ENCODE measurements around the gene DNAJC13. TPM values are rescaled to one million over a fixed set of nuclear protein-coding genes. Genes with fewer than 3 reads are reported as not detected.

The DNAJC13 gene
- total RNA-seq, 1 experiment from 2014 or later, result 43.2 TPM

DNA sequence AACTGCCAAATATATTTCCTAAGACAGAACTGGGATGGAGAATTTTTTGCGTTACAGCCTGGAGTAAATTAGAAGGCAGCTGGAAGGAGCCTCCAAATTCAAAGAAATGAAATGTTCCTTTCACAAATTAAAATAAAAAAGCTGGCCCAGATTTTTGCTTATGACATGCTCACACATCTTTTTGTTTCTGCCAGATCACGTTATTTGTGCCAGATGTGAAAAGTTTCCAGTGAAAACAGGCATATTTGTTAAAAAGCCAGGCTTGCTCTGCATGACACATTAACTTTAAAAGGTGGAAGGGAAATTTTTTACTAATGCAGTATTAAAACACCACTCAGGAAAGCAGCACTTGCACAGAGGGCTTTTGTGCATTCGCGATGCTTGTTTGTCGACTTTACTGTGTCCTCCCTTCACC lies 156.5 kb downstream of the DNAJC13 start:
- no peak for DNase-seq (ENCODE audit: low read depth in 1 of 2, low spot score in 2 of 2)
- H3K36me3 ChIP-seq, result 0 out of 2 replicates have a peak, but pooled peaks cover 2% of the 10 kb centered on the region
- H3K4me1 ChIP-seq (replicated peaks), result no peaks in the 10 kb centered on the region
- H3K27me3 ChIP-seq (replicated peaks), result no peaks in the 10 kb centered on the region
- no peaks in the 10 kb centered on the region; the same call in 1 of the 2 replicates for H3K9me3 ChIP-seq (replicated peaks)
- no peak overlapping the region for H3K27ac ChIP-seq
- no peak overlapping the region for H3K4me3 ChIP-seq

GRCh38 chr3:132587401-132587800 lies 170.1 kb downstream of the DNAJC13 start:
- Histone ChIP-seq H3K36me3 (no peaks in the 10 kb centered on the region), H3K9me3 (replicated peaks) (no peaks in the 10 kb centered on the region), H3K4me3 (no peak overlapping the region), H3K4me1 (replicated peaks) (peaks cover 4% of the 10 kb centered on the region), H3K27me3 (replicated peaks) (no peaks in the 10 kb centered on the region), H3K27ac (no peak overlapping the region)
- DNase-seq (ENCODE audit: low read depth in 1 of 2, low spot score in 2 of 2), result no peak

Other genes starting within 250 kb of the DNAJC13 start
- gene ACP3, start 100.1 kb upstream of the DNAJC13 start, total RNA-seq (2014; rRNA removed; shearing (Covaris generic)), result not detected in 2 replicates
- gene ACKR4, start 179.8 kb downstream of the DNAJC13 start, total RNA-seq (2014; rRNA removed; shearing (Covaris generic)), result 0.18 TPM in 1 of 2 replicates, not detected in the other
- 6.4 and 15.3 TPM in 2 replicates for gene ACAD11, start 242.3 kb downstream of the DNAJC13 start, total RNA-seq (2014; rRNA removed; shearing (Covaris generic))
- gene UBA5, start 242.8 kb downstream of the DNAJC13 start, total RNA-seq (2014; rRNA removed; shearing (Covaris generic)), result 45.0 and 58.7 TPM in 2 replicates

Measured in SJSA1 (cell line).